Breast epithelium (tissue), 3 donors: Measurements from ENCODE around the gene LYVE1.

Experiments
- POLR2A ChIP-seq: fragments of 450-650 bp; IDR thresholded peaks from one replicate; pipeline ENCODE4 v1.6.1; 2016; ENCODE audit warnings: antibody characterized with exemption, mild to moderate bottlenecking, moderate library complexity
- POLR2AphosphoS5 ChIP-seq, 3 donors: sonication (generic); formaldehyde crosslinking; IDR thresholded peaks; one replicate each; pipeline ENCODE4 v1.6.1; 2017; ENCODE audit warnings: antibody characterized with exemption in 3 of 3
- TF ChIP-seq, protein P1 (sequence below), 3 donors: fragments of 450-650 bp; IDR thresholded peaks; one replicate each; pipeline ENCODE4 v1.5.1; 2016 to 2017; ENCODE audit warnings: antibody characterized with exemption in 3 of 3, mild to moderate bottlenecking in 3 of 3, moderate library complexity in 3 of 3

DNA sequence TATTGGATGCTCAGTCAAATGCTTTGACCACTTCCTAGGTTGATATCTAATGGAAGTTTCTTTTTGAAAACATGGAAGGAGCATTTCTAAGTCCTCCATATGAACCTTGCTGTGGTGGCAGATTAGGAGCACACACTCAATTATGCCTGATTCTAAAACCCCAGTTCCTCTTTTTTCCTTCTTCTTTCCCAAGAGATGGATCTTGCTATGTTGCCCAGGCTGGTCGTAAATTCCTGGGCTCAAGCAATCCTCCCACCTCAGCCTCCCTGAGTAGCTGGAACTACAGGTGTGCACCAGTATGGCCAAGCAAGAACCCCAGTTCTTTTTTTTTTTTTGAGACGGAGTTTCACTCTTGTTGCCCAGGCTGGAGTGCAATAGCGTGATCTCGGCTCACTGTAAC is 3.0 kb downstream of the LYVE1 start:
- TF ChIP-seq, protein P1, sequence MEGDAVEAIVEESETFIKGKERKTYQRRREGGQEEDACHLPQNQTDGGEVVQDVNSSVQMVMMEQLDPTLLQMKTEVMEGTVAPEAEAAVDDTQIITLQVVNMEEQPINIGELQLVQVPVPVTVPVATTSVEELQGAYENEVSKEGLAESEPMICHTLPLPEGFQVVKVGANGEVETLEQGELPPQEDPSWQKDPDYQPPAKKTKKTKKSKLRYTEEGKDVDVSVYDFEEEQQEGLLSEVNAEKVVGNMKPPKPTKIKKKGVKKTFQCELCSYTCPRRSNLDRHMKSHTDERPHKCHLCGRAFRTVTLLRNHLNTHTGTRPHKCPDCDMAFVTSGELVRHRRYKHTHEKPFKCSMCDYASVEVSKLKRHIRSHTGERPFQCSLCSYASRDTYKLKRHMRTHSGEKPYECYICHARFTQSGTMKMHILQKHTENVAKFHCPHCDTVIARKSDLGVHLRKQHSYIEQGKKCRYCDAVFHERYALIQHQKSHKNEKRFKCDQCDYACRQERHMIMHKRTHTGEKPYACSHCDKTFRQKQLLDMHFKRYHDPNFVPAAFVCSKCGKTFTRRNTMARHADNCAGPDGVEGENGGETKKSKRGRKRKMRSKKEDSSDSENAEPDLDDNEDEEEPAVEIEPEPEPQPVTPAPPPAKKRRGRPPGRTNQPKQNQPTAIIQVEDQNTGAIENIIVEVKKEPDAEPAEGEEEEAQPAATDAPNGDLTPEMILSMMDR (IDR thresholded peaks at IDR 0.05) = no peak
- TF ChIP-seq POLR2AphosphoS5 (IDR thresholded peaks at IDR 0.05) = no peak
- no peak for TF ChIP-seq POLR2A
